ENCODE results near the gene ISL2. TPM values are rescaled to one million over a fixed set of nuclear protein-coding genes. Genes with fewer than 3 reads are reported as not detected.

ISL2 gene
- total RNA-seq, 1 donor from 2014 or later, result 0.38 TPM

GRCh38 chr15:76328958-76329357 is 7.6 kb upstream of the ISL2 start:
- no peaks in the 10 kb centered on the region for H3K4me1 ChIP-seq
- intact Hi-C loops (cut with DNase I), result no loop called here
- H3K27me3 ChIP-seq (ENCODE audit: low read depth), result peaks cover 43% of the 10 kb centered on the region
- no peak overlapping the region for H3K27ac ChIP-seq
- no peaks in the 10 kb centered on the region for H3K9me3 ChIP-seq
- no peak overlapping the region for H3K4me3 ChIP-seq
- DNase-seq (no peak), ATAC-seq (no peak)
- H3K36me3 ChIP-seq, result no peaks in the 10 kb centered on the region
- TF ChIP-seq, protein P1, sequence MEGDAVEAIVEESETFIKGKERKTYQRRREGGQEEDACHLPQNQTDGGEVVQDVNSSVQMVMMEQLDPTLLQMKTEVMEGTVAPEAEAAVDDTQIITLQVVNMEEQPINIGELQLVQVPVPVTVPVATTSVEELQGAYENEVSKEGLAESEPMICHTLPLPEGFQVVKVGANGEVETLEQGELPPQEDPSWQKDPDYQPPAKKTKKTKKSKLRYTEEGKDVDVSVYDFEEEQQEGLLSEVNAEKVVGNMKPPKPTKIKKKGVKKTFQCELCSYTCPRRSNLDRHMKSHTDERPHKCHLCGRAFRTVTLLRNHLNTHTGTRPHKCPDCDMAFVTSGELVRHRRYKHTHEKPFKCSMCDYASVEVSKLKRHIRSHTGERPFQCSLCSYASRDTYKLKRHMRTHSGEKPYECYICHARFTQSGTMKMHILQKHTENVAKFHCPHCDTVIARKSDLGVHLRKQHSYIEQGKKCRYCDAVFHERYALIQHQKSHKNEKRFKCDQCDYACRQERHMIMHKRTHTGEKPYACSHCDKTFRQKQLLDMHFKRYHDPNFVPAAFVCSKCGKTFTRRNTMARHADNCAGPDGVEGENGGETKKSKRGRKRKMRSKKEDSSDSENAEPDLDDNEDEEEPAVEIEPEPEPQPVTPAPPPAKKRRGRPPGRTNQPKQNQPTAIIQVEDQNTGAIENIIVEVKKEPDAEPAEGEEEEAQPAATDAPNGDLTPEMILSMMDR (IDR thresholded peaks at IDR 0.05), result no peak

GRCh38 chr15:76330080-76330680 is 6.4 kb upstream of the ISL2 start:
- peak; percentile 79 to 84 for ATAC-seq
- peaks cover 3% of the 10 kb centered on the region for H3K4me1 ChIP-seq
- H3K27me3 ChIP-seq (ENCODE audit: low read depth), result peaks cover 55% of the 10 kb centered on the region
- H3K36me3 ChIP-seq, result no peaks in the 10 kb centered on the region
- H3K9me3 ChIP-seq, result no peaks in the 10 kb centered on the region
- no peak for DNase-seq
- intact Hi-C loops (cut with DNase I), result no loop called here
- H3K27ac ChIP-seq, result no peak overlapping the region
- TF ChIP-seq, protein P1 (IDR thresholded peaks at IDR 0.05), result peak; percentile 56
- no peak overlapping the region for H3K4me3 ChIP-seq

- DNase-seq, result no peak
- intact Hi-C loops (cut with DNase I), result no loop called here
- H3K27ac ChIP-seq, result no peak overlapping the region
- H3K27me3 ChIP-seq (ENCODE audit: low read depth), result peaks cover 65% of the 10 kb centered on the region
- no peaks in the 10 kb centered on the region for H3K36me3 ChIP-seq
- TF ChIP-seq, protein P1 (IDR thresholded peaks at IDR 0.05), result no peak
- H3K4me3 ChIP-seq, result no peak overlapping the region
- no peak for ATAC-seq
- peaks cover 29% of the 10 kb centered on the region for H3K4me1 ChIP-seq
- H3K9me3 ChIP-seq, result no peaks in the 10 kb centered on the region
Observed at GRCh38 chr15:76332796-76333195, 3.8 kb upstream of the ISL2 start.

- TF ChIP-seq, protein P1 (IDR thresholded peaks at IDR 0.05), result no peak
- Histone ChIP-seq H3K4me3 (no peak overlapping the region), H3K9me3 (no peaks in the 10 kb centered on the region), H3K36me3 (no peaks in the 10 kb centered on the region), H3K4me1 (peaks cover 34% of the 10 kb centered on the region), H3K27me3 (ENCODE audit: low read depth) (peaks cover 70% of the 10 kb centered on the region), H3K27ac (no peak overlapping the region)
- no peak for ATAC-seq
- no peak for DNase-seq
- intact Hi-C loops (cut with DNase I), result no loop called here
Observed at GRCh38 chr15:76333309-76333708, 3.3 kb upstream of the ISL2 start.

GRCh38 chr15:76333720-76334437 is 2.7 kb upstream of the ISL2 start:
- TF ChIP-seq, protein P1 (IDR thresholded peaks at IDR 0.05), result no peak
- peaks cover 73% of the 10 kb centered on the region for H3K27me3 ChIP-seq (ENCODE audit: low read depth)
- H3K4me3 ChIP-seq, result no peak overlapping the region
- H3K36me3 ChIP-seq, result no peaks in the 10 kb centered on the region
- H3K9me3 ChIP-seq, result no peaks in the 10 kb centered on the region
- no peak overlapping the region for H3K27ac ChIP-seq
- peaks cover 34% of the 10 kb centered on the region for H3K4me1 ChIP-seq
- intact Hi-C loops (cut with DNase I), result no loop called here
- DNase-seq (no peak), ATAC-seq (no peak)
